Stomach smooth muscle (tissue), 2 donors: Measurements from ENCODE around the gene MPP4.

Experiments used
- H3K27ac ChIP-seq: one replicate; pipeline ENCODE4 v1.7.0; 2013; ENCODE audit warnings: mild to moderate bottlenecking, low read length, inconsistent platforms
- H3K27me3 ChIP-seq, 2 donors: one replicate each; pipeline ENCODE4 v1.7.0; 2013; ENCODE audit warnings: low read length in 2 of 2; ENCODE audit not compliant: insufficient read depth in 2 of 2, control insufficient read depth in 1 of 2
- H3K36me3 ChIP-seq, 2 donors: one replicate each; pipeline ENCODE4 v1.7.0; 2013; ENCODE audit warnings: low read length in 2 of 2; ENCODE audit not compliant: control insufficient read depth in 2 of 2, insufficient read depth in 2 of 2
- H3K4me1 ChIP-seq: one replicate; pipeline ENCODE4 v1.7.0; 2013; ENCODE audit warnings: low read length; ENCODE audit not compliant: control insufficient read depth, insufficient read depth
- H3K4me3 ChIP-seq, 2 donors: one replicate each; pipeline ENCODE4 v1.7.0; 2013; ENCODE audit warnings: low read length in 2 of 2
- H3K9ac ChIP-seq, 2 donors: one replicate each; pipeline ENCODE4 v1.7.0; 2013; ENCODE audit warnings: low read length in 2 of 2, mild to moderate bottlenecking in 1 of 2
- H3K9me3 ChIP-seq, 2 donors: one replicate each; pipeline ENCODE4 v1.7.0; 2013; ENCODE audit warnings: low read length in 2 of 2; ENCODE audit not compliant: control insufficient read depth in 2 of 2
- donor health status: healthy.
- donor health status: Pancreatic carcinoma.

MPP4 gene

DNA sequence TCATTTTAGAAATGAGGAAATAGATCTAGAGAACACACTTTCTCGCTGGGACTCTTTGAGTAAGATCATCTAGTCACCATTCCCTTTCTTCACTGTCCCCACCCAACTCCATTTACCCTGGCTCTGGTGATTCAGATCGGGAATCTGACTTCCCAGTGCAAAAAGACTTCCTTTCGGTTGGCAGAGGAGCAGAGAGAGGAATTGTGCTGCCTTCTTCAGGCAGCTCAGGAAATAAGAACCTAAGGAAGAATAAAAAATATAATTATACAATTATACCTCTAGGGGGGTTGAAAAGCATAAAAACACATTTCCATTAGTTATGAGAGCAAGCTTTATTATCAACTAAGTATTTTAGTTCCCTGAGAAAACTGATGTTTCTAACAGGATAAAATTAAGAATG lies 9.3 kb upstream of the MPP4 start:
- Histone ChIP-seq H3K36me3 (peaks cover 13 to 38% of the 10 kb centered on the region in 2 donors), H3K9ac (no peak overlapping the region), H3K4me3 (no peak overlapping the region), H3K9me3 (no peaks in the 10 kb centered on the region), H3K27ac (no peak overlapping the region), H3K4me1 (no peaks in the 10 kb centered on the region), H3K27me3 (no peaks in the 10 kb centered on the region)

DNA sequence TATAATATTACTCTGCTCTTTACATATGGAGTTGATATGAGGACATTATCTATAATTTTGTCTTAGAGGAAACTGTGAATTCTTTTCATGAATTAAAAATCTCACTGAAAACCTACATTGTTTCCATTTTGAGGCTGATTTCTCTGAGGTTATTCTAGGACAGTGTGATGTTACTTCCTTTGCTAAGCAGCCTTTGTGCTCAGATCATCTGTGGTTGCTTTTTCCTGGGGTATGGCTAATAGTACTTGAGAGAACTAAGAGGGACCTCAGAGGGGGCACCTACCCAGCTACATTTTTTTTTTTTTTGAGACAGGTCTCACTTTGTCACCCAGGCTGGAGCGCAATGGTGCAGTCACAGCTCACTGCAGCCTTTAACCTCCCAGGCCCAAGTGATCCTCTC lies 8.7 kb upstream of the MPP4 start:
- Histone ChIP-seq H3K4me1 (no peaks in the 10 kb centered on the region), H3K27ac (no peak overlapping the region), H3K9me3 (no peaks in the 10 kb centered on the region), H3K9ac (no peak overlapping the region), H3K4me3 (no peak overlapping the region), H3K27me3 (no peaks in the 10 kb centered on the region), H3K36me3 (peaks cover 13 to 38% of the 10 kb centered on the region in 2 donors)

DNA sequence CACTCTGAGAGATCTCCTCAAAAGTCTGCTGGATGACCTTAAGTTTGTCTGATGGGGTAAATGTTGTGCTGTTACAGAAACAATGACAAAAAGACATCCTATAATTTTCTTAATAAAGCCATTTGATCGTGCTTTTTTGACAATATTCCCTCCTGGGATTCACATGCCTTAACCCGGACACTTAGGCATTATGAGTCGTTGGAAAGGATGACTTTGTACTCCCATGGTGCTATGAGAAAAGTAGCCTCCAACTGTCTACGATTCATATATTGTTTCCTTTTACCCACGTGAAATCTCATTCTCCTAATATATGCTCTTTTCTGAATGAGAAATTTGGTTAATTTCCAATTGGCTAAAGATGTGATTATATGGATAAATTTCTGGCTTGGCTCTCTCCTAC lies 6.1 kb upstream of the MPP4 start:
- Histone ChIP-seq H3K9me3 (no peaks in the 10 kb centered on the region), H3K36me3 (peaks cover 17 to 34% of the 10 kb centered on the region in 2 donors), H3K4me1 (no peaks in the 10 kb centered on the region), H3K27me3 (no peaks in the 10 kb centered on the region), H3K27ac (no peak overlapping the region), H3K4me3 (no peak overlapping the region), H3K9ac (no peak overlapping the region)

DNA sequence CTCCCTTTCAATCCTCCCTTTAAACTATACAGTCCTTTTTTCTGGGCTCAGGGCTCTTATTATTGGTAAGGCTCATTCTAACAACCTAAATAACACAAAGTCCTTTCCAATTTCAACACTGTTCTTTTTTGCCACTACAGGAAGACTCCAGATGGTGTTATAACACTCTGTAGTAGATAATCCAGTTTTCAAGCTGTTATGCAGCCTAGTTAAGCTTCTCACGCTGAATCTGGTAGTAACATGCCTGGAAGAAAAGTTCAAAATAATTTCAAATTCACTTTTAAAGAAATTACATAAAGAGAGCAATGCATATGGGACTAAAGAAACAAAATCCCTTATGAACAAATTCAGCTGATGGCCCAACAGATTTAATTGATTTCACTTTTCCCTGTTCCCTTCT lies 3.2 kb upstream of the MPP4 start:
- H3K27me3 ChIP-seq = no peaks in the 10 kb centered on the region
- no peaks in the 10 kb centered on the region for H3K9me3 ChIP-seq
- H3K36me3 ChIP-seq = peaks cover 17 to 22% of the 10 kb centered on the region in 2 donors
- no peak overlapping the region for H3K4me3 ChIP-seq
- no peak overlapping the region for H3K9ac ChIP-seq
- H3K27ac ChIP-seq = no peak overlapping the region
- H3K4me1 ChIP-seq = no peaks in the 10 kb centered on the region

DNA sequence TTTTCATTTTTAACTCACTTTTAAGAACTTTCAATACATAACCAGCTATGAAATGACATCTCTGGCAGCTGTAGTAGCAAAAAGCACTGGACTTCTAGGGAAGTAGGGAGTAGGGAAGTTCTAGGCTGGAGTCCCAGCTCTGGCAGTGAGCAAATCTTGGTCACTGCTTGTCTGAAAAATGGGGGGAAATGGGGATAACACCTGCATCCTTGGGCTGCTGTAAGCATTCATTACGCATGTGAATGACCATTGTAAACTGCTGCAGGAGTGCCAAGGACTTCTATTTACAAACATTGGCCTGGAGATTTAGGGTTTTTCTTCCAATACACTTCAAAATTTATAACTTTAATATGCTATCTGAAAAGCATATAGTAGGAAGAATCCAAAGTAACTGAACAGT lies 972 bp upstream of the MPP4 start:
- Histone ChIP-seq H3K4me3 (no peak overlapping the region), H3K27me3 (no peaks in the 10 kb centered on the region), H3K36me3 (peaks cover 11 to 12% of the 10 kb centered on the region in 2 donors), H3K9ac (no peak overlapping the region), H3K9me3 (no peaks in the 10 kb centered on the region), H3K27ac (no peak overlapping the region), H3K4me1 (no peaks in the 10 kb centered on the region)

DNA sequence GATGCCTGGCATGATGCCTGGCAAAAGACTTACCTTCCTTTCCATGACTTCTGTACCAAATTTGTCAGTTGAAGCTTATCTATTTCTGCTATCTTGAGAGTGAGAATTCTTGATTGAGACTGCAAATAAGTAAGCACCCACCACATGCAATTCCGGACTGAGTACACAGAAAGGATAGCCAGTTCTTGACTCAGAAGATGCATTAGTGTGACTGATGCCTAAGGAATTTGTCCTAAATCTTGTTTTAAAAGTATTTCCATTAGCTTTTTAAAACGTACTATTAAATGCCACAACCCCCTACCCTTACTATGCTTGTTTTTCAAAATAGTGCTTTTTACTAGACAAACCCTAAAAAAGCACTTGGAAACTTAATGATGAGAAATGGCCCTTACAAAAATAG lies 545 bp downstream of the MPP4 start:
- Histone ChIP-seq H3K36me3 (peaks cover 7 to 8% of the 10 kb centered on the region in 2 donors), H3K4me3 (no peak overlapping the region), H3K27me3 (no peaks in the 10 kb centered on the region), H3K9ac (no peak overlapping the region), H3K9me3 (no peaks in the 10 kb centered on the region), H3K27ac (no peak overlapping the region), H3K4me1 (no peaks in the 10 kb centered on the region)

DNA sequence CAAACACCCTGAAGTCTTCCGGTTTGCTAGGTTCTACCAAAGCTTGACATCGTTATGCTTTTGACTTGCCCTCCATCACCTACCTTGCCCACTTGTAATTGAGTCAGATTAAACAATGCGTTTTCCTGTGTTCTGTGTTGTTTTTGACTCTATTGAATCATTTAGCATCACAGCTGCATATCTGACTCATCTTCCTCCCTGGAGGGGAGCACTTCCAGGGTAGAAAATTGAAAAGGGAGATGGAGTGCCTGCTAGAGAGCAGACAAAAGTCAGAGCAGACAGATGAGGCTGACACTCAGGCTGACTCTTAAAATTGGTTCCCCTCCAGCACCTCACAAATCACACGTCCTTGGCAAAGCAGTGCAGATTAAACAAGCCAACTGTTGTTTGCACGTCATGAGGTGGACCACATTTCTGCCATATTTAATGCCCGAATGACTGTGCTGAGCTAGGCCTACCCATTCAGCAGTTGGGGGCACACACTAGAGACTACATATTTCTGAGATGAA lies 2.2 kb downstream of the MPP4 start:
- H3K9ac ChIP-seq = no peak overlapping the region
- H3K27me3 ChIP-seq = no peaks in the 10 kb centered on the region
- no peak overlapping the region for H3K4me3 ChIP-seq
- peaks cover 5 to 8% of the 10 kb centered on the region in 2 donors for H3K36me3 ChIP-seq
- H3K27ac ChIP-seq = no peak overlapping the region
- no peaks in the 10 kb centered on the region for H3K4me1 ChIP-seq
- no peaks in the 10 kb centered on the region for H3K9me3 ChIP-seq

DNA sequence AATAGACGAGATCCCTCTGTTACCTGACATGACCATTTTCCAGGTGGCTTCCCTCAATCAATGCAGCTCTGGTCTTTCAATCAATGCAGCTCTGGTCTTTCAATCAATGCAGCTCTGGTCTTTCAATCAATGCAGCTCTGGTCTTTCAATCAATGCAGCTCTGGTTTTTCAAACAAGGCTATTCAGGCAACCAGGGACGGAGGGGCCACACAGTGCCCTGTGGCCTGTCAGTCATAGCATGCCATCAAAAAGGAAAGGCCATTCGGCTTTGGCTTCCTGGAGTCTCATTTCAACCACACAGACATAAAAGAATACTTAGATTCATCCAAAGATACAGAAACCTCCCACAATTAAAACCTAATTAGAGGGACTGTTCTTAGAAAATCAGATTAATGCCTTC lies 13.3 kb downstream of the MPP4 start:
- no peaks in the 10 kb centered on the region for H3K9me3 ChIP-seq
- H3K27me3 ChIP-seq = no peaks in the 10 kb centered on the region
- H3K9ac ChIP-seq = no peak overlapping the region
- no peak overlapping the region for H3K4me3 ChIP-seq
- no peaks in the 10 kb centered on the region for H3K4me1 ChIP-seq
- H3K36me3 ChIP-seq = no peaks in the 10 kb centered on the region
- no peak overlapping the region for H3K27ac ChIP-seq

DNA sequence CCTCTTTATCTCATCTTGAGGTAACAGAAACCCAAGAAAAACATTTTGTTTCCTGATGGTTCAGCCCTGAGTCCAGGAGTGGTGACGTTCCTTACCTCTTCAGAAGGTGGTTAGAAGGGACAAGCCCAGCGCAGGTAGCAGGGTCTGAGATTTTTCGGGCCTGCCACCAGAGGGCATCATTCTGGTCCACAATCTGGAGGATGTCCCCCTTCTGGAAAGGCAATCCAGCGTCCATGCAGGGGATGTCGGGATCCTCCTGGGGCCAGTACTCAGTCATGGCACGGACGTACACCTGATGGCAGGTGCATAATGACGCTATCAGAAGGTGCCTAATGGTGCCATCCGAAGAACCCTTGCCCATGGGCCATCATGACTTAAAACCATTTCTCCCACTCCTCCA lies 17.7 kb downstream of the MPP4 start:
- H3K27ac ChIP-seq = no peak overlapping the region
- no peaks in the 10 kb centered on the region for H3K9me3 ChIP-seq
- H3K27me3 ChIP-seq = no peaks in the 10 kb centered on the region
- no peak overlapping the region for H3K9ac ChIP-seq
- H3K4me3 ChIP-seq = no peak overlapping the region
- no peaks in the 10 kb centered on the region for H3K36me3 ChIP-seq
- no peaks in the 10 kb centered on the region for H3K4me1 ChIP-seq

DNA sequence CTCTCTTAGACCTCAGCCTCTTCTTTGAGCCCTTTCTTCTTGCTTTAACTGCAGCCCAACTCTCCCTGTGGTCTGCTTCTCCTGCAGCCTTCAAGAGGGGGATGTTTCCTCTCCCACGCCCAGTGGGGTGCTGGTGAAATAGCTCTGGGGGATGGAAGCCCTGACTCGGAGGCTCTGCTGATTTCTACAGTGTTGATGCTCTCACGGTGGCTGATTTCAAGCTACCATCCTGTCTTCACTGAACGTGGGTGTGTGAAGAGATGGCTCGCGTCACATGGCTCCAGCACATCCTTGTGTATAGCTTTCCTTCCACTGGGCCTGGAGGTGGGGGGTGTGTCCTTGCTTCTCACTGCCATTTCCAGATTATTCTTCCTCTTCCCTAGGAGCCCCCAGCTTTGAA lies 20.0 kb downstream of the MPP4 start:
- no peak overlapping the region for H3K27ac ChIP-seq
- no peaks in the 10 kb centered on the region for H3K4me1 ChIP-seq
- no peaks in the 10 kb centered on the region for H3K27me3 ChIP-seq
- H3K9me3 ChIP-seq = no peaks in the 10 kb centered on the region
- H3K9ac ChIP-seq = no peak overlapping the region
- H3K4me3 ChIP-seq = no peak overlapping the region
- no peaks in the 10 kb centered on the region for H3K36me3 ChIP-seq

DNA sequence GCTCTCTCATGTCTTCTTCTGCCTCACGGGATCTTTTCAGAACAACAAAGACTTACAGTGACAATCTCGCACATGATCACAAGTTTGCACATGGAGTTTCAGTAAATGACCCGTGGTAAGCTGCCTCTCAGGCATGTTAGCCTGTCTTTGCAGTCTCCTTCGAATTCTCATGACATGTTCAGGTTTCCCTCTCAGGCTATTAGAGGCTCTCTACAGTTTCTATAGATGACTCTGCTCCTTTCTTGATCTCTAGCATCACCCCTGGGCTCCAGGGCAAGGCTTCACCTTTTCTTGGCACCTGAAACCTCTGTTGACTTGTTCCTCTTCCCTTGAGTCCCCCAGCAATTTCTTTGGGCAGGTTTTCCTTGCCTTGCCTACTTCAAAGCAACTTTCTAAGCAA lies 23.0 kb downstream of the MPP4 start:
- Histone ChIP-seq H3K4me3 (no peak overlapping the region), H3K27ac (no peak overlapping the region), H3K4me1 (no peaks in the 10 kb centered on the region), H3K9ac (no peak overlapping the region), H3K36me3 (no peaks in the 10 kb centered on the region), H3K27me3 (no peaks in the 10 kb centered on the region), H3K9me3 (no peaks in the 10 kb centered on the region)
